Naive thymus-derived CD8-positive, alpha-beta T cell (primary cell): ENCODE data around the gene SPATA18. TPM values are rescaled to one million over a fixed set of nuclear protein-coding genes. Genes with fewer than 3 reads are reported as not detected.
"Not testable (repeated sequence)": the region's sequence is repeated elsewhere in the genome, so short reads cannot be mapped to it uniquely, and the experiment has no call there.

Source experiments
- ATAC-seq, 2 donors: fragments of 150-1000 bp; cut with Tn5 transposase in 1 of 2; sonication (Bioruptor Pico), chemical (Tn5 transposase) in 1 of 2; 1 replicate in 1 of 2; 2 replicates in 1 of 2; pipeline ENCODE4 v1.10.0; 2021; ENCODE audit warnings: mild to moderate bottlenecking in 2 of 2, moderate library complexity in 2 of 2
- POLR2A ChIA-PET: fragments of 350-600 bp; sonication (Branson Sonifier 250); formaldehyde crosslinking; loops from one replicate; lab custom pipeline; 2021; ENCODE audit warnings: antibody characterized with exemption; lab: Charles Lee
- DNase-seq, 10 donors: peaks; one replicate each; pipeline versions ENCODE4 v3.0.0 to v3.0.0-alpha.2; 2020 to 2022
- H3K27ac Mint-ChIP-seq, 10 donors: one replicate each; pipeline ENCODE4 v1.8.0; 2020 to 2022; ENCODE audit warnings: mild to moderate bottlenecking in 10 of 10, mixed read lengths in 10 of 10, moderate library complexity in 4 of 10, inconsistent platforms in 1 of 10
- H3K27me3 Mint-ChIP-seq, 5 donors: one replicate each; pipeline ENCODE4 v1.8.0; 2021 to 2022; ENCODE audit warnings: mixed read lengths in 5 of 5
- H3K36me3 Mint-ChIP-seq, 3 donors: one replicate each; pipeline ENCODE4 v1.8.0; 2020 to 2022; ENCODE audit warnings: mixed read lengths in 3 of 3, mild to moderate bottlenecking in 2 of 3, inconsistent platforms in 1 of 3
- H3K4me1 Mint-ChIP-seq, 4 donors: one replicate each; pipeline ENCODE4 v1.8.0; 2021 to 2022; ENCODE audit warnings: mixed read lengths in 4 of 4
- H3K4me3 Mint-ChIP-seq, 10 donors: one replicate each; pipeline ENCODE4 v1.8.0; 2020 to 2022; ENCODE audit warnings: mild to moderate bottlenecking in 10 of 10, mixed read lengths in 10 of 10, moderate library complexity in 6 of 10, inconsistent platforms in 1 of 10
- H3K9me3 Mint-ChIP-seq, 9 donors: one replicate each; pipeline ENCODE4 v1.8.0; 2020 to 2022; ENCODE audit warnings: mixed read lengths in 9 of 9, mild to moderate bottlenecking in 3 of 9, inconsistent platforms in 1 of 9, moderate library complexity in 1 of 9
- polyA plus RNA-seq, 3 donors: library from polyadenylated mRNA; unstranded; fragments of 300-500 nt; fragmentation: Illumina TruSeq; gene quantifications; one replicate each; pipeline ENCODE4 v1.2.3, GENCODE V29; 2021
- total RNA-seq, 8 experiments: library from RNA in 2 of 8; stranded (reverse) in 2 of 8; gene quantifications; one replicate each; pipeline ENCODE4 v1.2.3 and lab custom pipeline; 2021 to 2026

The SPATA18 gene
- total and polyA plus RNA-seq, 5 experiments from 2014 or later: 0.44 TPM; not detected in 4

- H3K36me3 Mint-ChIP-seq: no peaks in the 10 kb centered on the region
- H3K4me3 Mint-ChIP-seq: no peak overlapping the region
- POLR2A ChIA-PET: no interaction called here
- H3K27me3 Mint-ChIP-seq: peaks cover 9 to 42% (median 24%) of the 10 kb centered on the region in 5 donors
- DNase-seq (no peak), ATAC-seq (no peak)
- H3K4me1 Mint-ChIP-seq: no peaks in the 10 kb centered on the region
- H3K27ac Mint-ChIP-seq: no peak overlapping the region
- H3K9me3 Mint-ChIP-seq: no peaks in the 10 kb centered on the region
Measured at GRCh38 chr4:52059372-52059771, 8.3 kb downstream of the SPATA18 start.

GRCh38 chr4:52069571-52069970, 18.5 kb downstream of the SPATA18 start:
- H3K9me3 Mint-ChIP-seq: peaks cover 0 to 8% (median 0%) of the 10 kb centered on the region in 9 donors
- POLR2A ChIA-PET: no interaction called here
- no peak for ATAC-seq
- H3K4me3 Mint-ChIP-seq: no peak overlapping the region
- no peaks in the 10 kb centered on the region for H3K36me3 Mint-ChIP-seq
- H3K4me1 Mint-ChIP-seq: no peaks in the 10 kb centered on the region
- no peak for DNase-seq
- peaks cover 24 to 65% (median 38%) of the 10 kb centered on the region in 5 donors for H3K27me3 Mint-ChIP-seq
- no peak overlapping the region for H3K27ac Mint-ChIP-seq

GRCh38 chr4:52071791-52072546, 20.9 kb downstream of the SPATA18 start:
- DNase-seq: no peak
- Mint-ChIP-seq H3K27ac (peak overlapping the region in 1 of 10 donors; percentile 31), H3K36me3 (no peaks in the 10 kb centered on the region), H3K9me3 (peaks cover 0 to 8% (median 0%) of the 10 kb centered on the region in 9 donors), H3K4me3 (no peak overlapping the region), H3K27me3 (peaks cover 30 to 82% (median 52%) of the 10 kb centered on the region in 5 donors), H3K4me1 (no peaks in the 10 kb centered on the region)
- no peak for ATAC-seq
- POLR2A ChIA-PET: no interaction called here

DNA sequence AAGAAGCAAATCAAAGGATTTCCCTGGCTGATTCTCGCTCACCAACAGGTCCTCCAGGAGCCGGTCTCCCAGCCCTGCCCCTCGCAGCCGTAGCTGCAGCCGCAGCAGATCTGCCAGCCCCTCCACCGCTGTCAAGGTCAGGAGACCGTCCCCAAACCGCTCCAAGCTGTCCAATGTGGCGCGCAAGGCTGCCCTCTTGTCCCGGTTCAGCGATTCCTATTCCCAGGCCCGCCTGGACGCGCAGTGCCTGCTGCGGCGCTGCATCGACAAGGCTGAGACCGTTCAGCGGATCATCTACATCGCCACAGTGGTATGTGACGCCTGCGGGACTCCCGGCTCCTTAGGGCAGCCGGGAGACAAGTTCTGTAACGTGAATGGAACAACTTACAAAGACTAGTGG, 25.6 kb downstream of the SPATA18 start:
- POLR2A ChIA-PET: no interaction called here
- Mint-ChIP-seq H3K27ac (no peak overlapping the region), H3K27me3 (peaks cover 28 to 82% (median 47%) of the 10 kb centered on the region in 5 donors), H3K4me1 (no peaks in the 10 kb centered on the region), H3K36me3 (peaks cover 0 to 2% (median 0%) of the 10 kb centered on the region in 3 donors), H3K9me3 (peaks cover 0 to under 1% (median 0%) of the 10 kb centered on the region in 9 donors), H3K4me3 (no peak overlapping the region)
- ATAC-seq (no peak), DNase-seq (no peak)

- peaks cover 0 to 2% (median 0%) of the 10 kb centered on the region in 3 donors for H3K36me3 Mint-ChIP-seq
- H3K27me3 Mint-ChIP-seq: peaks cover 20 to 84% (median 34%) of the 10 kb centered on the region in 5 donors
- H3K9me3 Mint-ChIP-seq: no peaks in the 10 kb centered on the region
- no peak for ATAC-seq
- peak overlapping the region in 1 of 10 donors; percentile 20 for H3K27ac Mint-ChIP-seq
- H3K4me1 Mint-ChIP-seq: no peaks in the 10 kb centered on the region
- POLR2A ChIA-PET: no interaction called here
- no peak for DNase-seq
- H3K4me3 Mint-ChIP-seq: no peak overlapping the region
Measured at GRCh38 chr4:52079659-52080058, 28.6 kb downstream of the SPATA18 start.

DNA sequence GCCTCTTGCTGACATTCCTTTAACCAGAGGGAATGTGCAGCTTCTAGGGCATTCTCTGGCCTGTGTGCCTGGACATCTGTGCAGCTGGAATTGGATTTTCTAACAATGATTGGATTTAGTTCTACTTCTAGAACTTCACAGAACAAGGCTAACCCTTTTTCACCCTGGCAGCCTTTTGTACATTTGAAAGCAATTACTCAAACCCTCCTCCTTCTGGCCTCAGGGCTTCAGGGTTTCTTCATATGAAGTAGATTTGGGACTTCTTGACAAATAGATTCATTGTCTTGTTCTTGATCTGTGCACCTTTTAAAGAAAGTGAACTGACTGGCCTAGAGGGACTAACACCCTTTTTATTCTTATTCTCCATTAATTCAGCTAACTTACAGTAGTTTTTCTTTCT, 30.1 kb downstream of the SPATA18 start:
- peaks cover 0 to 1% (median 0%) of the 10 kb centered on the region in 9 donors for H3K9me3 Mint-ChIP-seq
- H3K36me3 Mint-ChIP-seq: peaks cover 0 to 2% (median 0%) of the 10 kb centered on the region in 3 donors
- peaks cover 13 to 69% (median 20%) of the 10 kb centered on the region in 5 donors for H3K27me3 Mint-ChIP-seq
- H3K27ac Mint-ChIP-seq: no peak overlapping the region
- DNase-seq: no peak
- H3K4me1 Mint-ChIP-seq: no peaks in the 10 kb centered on the region
- POLR2A ChIA-PET: no interaction called here
- no peak for ATAC-seq
- H3K4me3 Mint-ChIP-seq: no peak overlapping the region

GRCh38 chr4:52086425-52086824, 35.3 kb downstream of the SPATA18 start:
- H3K27ac Mint-ChIP-seq, H3K4me3 Mint-ChIP-seq, H3K36me3 Mint-ChIP-seq, POLR2A ChIA-PET, DNase-seq, H3K4me1 Mint-ChIP-seq, ATAC-seq, H3K9me3 Mint-ChIP-seq: not testable (repeated sequence)
- peaks cover 3 to 49% (median 8%) of the 10 kb centered on the region in 5 donors for H3K27me3 Mint-ChIP-seq

DNA sequence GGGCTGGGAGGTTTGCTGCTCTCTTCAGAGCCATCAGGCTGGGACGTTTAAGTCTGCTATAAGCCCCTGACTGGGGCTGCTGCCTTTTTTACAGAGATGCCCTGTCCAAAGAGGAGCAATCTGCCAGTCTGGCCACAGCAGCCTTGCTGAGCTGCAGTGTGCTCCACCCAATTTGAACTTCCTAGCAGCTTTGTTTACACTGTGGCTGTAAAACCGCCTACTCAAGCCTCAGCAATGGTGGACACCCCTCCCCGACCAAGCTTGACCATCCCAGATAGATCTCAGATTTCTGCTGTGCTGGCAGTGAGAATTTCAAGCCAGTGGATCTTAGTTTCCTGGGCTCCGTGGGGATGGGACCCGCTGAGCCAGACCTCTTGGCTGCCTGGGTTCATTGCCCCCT, 40.7 kb downstream of the SPATA18 start:
- no peak overlapping the region for H3K4me3 Mint-ChIP-seq
- H3K27me3 Mint-ChIP-seq: peaks cover 5 to 47% (median 9%) of the 10 kb centered on the region in 5 donors
- POLR2A ChIA-PET: no interaction called here
- no peak for ATAC-seq
- H3K36me3 Mint-ChIP-seq: no peaks in the 10 kb centered on the region
- peaks cover 0 to 1% (median 0%) of the 10 kb centered on the region in 9 donors for H3K9me3 Mint-ChIP-seq
- H3K27ac Mint-ChIP-seq: no peak overlapping the region
- no peak for DNase-seq
- H3K4me1 Mint-ChIP-seq: no peaks in the 10 kb centered on the region

GRCh38 chr4:52093466-52093865, 42.4 kb downstream of the SPATA18 start:
- ATAC-seq: no peak
- Mint-ChIP-seq H3K4me3 (no peak overlapping the region), H3K27me3 (peaks cover 4 to 55% (median 9%) of the 10 kb centered on the region in 5 donors), H3K36me3 (no peaks in the 10 kb centered on the region), H3K9me3 (no peaks in the 10 kb centered on the region), H3K27ac (no peak overlapping the region), H3K4me1 (no peaks in the 10 kb centered on the region)
- DNase-seq: no peak
- POLR2A ChIA-PET: no interaction called here

- Mint-ChIP-seq H3K4me1 (no peaks in the 10 kb centered on the region), H3K27ac (no peak overlapping the region), H3K27me3 (peaks cover 4 to 50% (median 9%) of the 10 kb centered on the region in 5 donors), H3K36me3 (no peaks in the 10 kb centered on the region), H3K9me3 (no peaks in the 10 kb centered on the region), H3K4me3 (no peak overlapping the region)
- ATAC-seq (no peak), DNase-seq (no peak)
- POLR2A ChIA-PET: no interaction called here
Measured at GRCh38 chr4:52094376-52095145, 43.5 kb downstream of the SPATA18 start.

DNA sequence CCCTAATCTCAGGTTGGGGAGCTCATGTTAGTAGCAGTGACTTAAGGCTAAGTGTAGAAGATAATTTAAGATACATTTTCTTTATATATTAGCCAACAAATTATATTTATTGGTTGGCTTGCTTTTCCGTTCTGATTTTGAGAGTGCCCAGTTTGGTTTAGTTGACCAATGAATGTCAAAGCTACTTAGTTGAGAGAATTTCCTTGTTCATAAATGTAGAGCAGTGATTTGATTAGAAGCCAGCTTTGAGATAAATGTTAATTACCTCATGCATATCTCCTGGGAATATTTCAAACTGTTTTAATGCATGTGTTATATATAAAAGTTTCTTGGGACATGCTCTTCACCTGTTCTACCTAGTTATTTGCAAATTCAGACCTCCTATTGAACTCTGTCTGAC, 44.3 kb downstream of the SPATA18 start:
- DNase-seq: no peak
- H3K4me1 Mint-ChIP-seq: peaks cover 0 to 5% (median 0%) of the 10 kb centered on the region in 4 donors
- H3K9me3 Mint-ChIP-seq: no peaks in the 10 kb centered on the region
- peaks cover 2 to 41% (median 9%) of the 10 kb centered on the region in 5 donors for H3K27me3 Mint-ChIP-seq
- H3K27ac Mint-ChIP-seq: no peak overlapping the region
- no peaks in the 10 kb centered on the region for H3K36me3 Mint-ChIP-seq
- H3K4me3 Mint-ChIP-seq: no peak overlapping the region
- no peak for ATAC-seq
- POLR2A ChIA-PET: no interaction called here

GRCh38 chr4:52096048-52096447, 44.9 kb downstream of the SPATA18 start:
- Mint-ChIP-seq H3K36me3 (no peaks in the 10 kb centered on the region), H3K4me1 (peaks cover 0 to 5% (median 0%) of the 10 kb centered on the region in 4 donors), H3K27ac (no peak overlapping the region), H3K9me3 (no peaks in the 10 kb centered on the region), H3K27me3 (peaks cover 1 to 35% (median 7%) of the 10 kb centered on the region in 5 donors), H3K4me3 (no peak overlapping the region)
- no peak for ATAC-seq
- POLR2A ChIA-PET: no interaction called here
- DNase-seq: no peak

DNA sequence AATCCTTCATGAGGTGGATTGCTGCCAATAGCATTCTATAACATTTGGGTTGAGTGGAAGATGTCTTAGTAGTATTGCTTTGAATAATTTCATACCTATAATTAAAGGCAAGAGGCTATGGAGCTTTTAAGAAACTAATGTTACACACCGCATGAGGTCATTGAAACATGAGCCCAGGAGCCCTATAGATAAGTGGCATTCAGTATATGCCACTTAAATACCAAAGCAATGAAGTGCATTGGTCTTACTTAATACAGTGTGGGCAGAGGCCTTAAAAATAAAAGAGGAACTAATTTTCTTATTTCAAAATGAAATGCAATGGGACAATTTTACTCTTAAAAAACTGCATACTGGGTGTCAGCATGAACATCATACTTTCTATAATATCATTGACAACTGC, 47.5 kb downstream of the SPATA18 start:
- POLR2A ChIA-PET: no interaction called here
- ATAC-seq (no peak), DNase-seq (no peak)
- H3K27ac Mint-ChIP-seq: no peak overlapping the region
- H3K36me3 Mint-ChIP-seq: no peaks in the 10 kb centered on the region
- peaks cover 0 to 18% (median 4%) of the 10 kb centered on the region in 5 donors for H3K27me3 Mint-ChIP-seq
- H3K4me3 Mint-ChIP-seq: no peak overlapping the region
- H3K4me1 Mint-ChIP-seq: peaks cover 0 to 5% (median 0%) of the 10 kb centered on the region in 4 donors
- H3K9me3 Mint-ChIP-seq: no peaks in the 10 kb centered on the region
